ENCODE results near the gene MET.
A peak's percentile ranks its signal among the peaks of the same experiment; 100 is the strongest.

Gene MET

GRCh38 chr7:116691664-116692063 lies 19.7 kb downstream of the MET start:
- H3K27ac ChIP-seq (ENCODE audit: low read depth, low read length), result no peak overlapping the region
- no peaks in the 10 kb centered on the region for H3K4me1 ChIP-seq (ENCODE audit: control insufficient read depth, insufficient read depth, low read length)
- H3K27me3 ChIP-seq (ENCODE audit: control insufficient read depth, insufficient read depth, low read length), result no peaks in the 10 kb centered on the region
- no peaks in the 10 kb centered on the region for H3K36me3 ChIP-seq (ENCODE audit: control insufficient read depth, insufficient read depth, low read length)
- H3K9ac ChIP-seq (ENCODE audit: low read length), result no peak overlapping the region
- no peak overlapping the region for H3K4me3 ChIP-seq (ENCODE audit: low read length)

- Histone ChIP-seq H3K4me1 (ENCODE audit: control insufficient read depth, insufficient read depth, low read length) (no peaks in the 10 kb centered on the region), H3K27ac (ENCODE audit: low read depth, low read length) (no peak overlapping the region), H3K27me3 (ENCODE audit: control insufficient read depth, insufficient read depth, low read length) (no peaks in the 10 kb centered on the region), H3K4me3 (ENCODE audit: low read length) (no peak overlapping the region), H3K36me3 (ENCODE audit: control insufficient read depth, insufficient read depth, low read length) (no peaks in the 10 kb centered on the region), H3K9ac (ENCODE audit: low read length) (no peak overlapping the region)
Observed at GRCh38 chr7:116692401-116693308, 20.7 kb downstream of the MET start.

- no peaks in the 10 kb centered on the region for H3K4me1 ChIP-seq (ENCODE audit: control insufficient read depth, insufficient read depth, low read length)
- no peaks in the 10 kb centered on the region for H3K36me3 ChIP-seq (ENCODE audit: control insufficient read depth, insufficient read depth, low read length)
- no peaks in the 10 kb centered on the region for H3K27me3 ChIP-seq (ENCODE audit: control insufficient read depth, insufficient read depth, low read length)
- H3K27ac ChIP-seq (ENCODE audit: low read depth, low read length), result no peak overlapping the region
- H3K9ac ChIP-seq (ENCODE audit: low read length), result no peak overlapping the region
- no peak overlapping the region for H3K4me3 ChIP-seq (ENCODE audit: low read length)
Observed at GRCh38 chr7:116696707-116697106, 24.7 kb downstream of the MET start.

- Histone ChIP-seq H3K4me1 (ENCODE audit: control insufficient read depth, insufficient read depth, low read length) (no peaks in the 10 kb centered on the region), H3K4me3 (ENCODE audit: low read length) (no peak overlapping the region), H3K27ac (ENCODE audit: low read depth, low read length) (no peak overlapping the region), H3K27me3 (ENCODE audit: control insufficient read depth, insufficient read depth, low read length) (no peaks in the 10 kb centered on the region), H3K9ac (ENCODE audit: low read length) (no peak overlapping the region), H3K36me3 (ENCODE audit: control insufficient read depth, insufficient read depth, low read length) (no peaks in the 10 kb centered on the region)
Observed at GRCh38 chr7:116697152-116697551, 25.2 kb downstream of the MET start.

GRCh38 chr7:116697761-116698160 lies 25.8 kb downstream of the MET start:
- no peaks in the 10 kb centered on the region for H3K27me3 ChIP-seq (ENCODE audit: control insufficient read depth, insufficient read depth, low read length)
- no peak overlapping the region for H3K4me3 ChIP-seq (ENCODE audit: low read length)
- H3K36me3 ChIP-seq (ENCODE audit: control insufficient read depth, insufficient read depth, low read length), result no peaks in the 10 kb centered on the region
- H3K27ac ChIP-seq (ENCODE audit: low read depth, low read length), result no peak overlapping the region
- H3K9ac ChIP-seq (ENCODE audit: low read length), result no peak overlapping the region
- no peaks in the 10 kb centered on the region for H3K4me1 ChIP-seq (ENCODE audit: control insufficient read depth, insufficient read depth, low read length)

GRCh38 chr7:116698396-116698795 lies 26.4 kb downstream of the MET start:
- Histone ChIP-seq H3K4me1 (ENCODE audit: control insufficient read depth, insufficient read depth, low read length) (no peaks in the 10 kb centered on the region), H3K27ac (ENCODE audit: low read depth, low read length) (no peak overlapping the region), H3K9ac (ENCODE audit: low read length) (no peak overlapping the region), H3K36me3 (ENCODE audit: control insufficient read depth, insufficient read depth, low read length) (no peaks in the 10 kb centered on the region), H3K27me3 (ENCODE audit: control insufficient read depth, insufficient read depth, low read length) (no peaks in the 10 kb centered on the region), H3K4me3 (ENCODE audit: low read length) (no peak overlapping the region)

- H3K4me1 ChIP-seq (ENCODE audit: control insufficient read depth, insufficient read depth, low read length), result no peaks in the 10 kb centered on the region
- H3K27me3 ChIP-seq (ENCODE audit: control insufficient read depth, insufficient read depth, low read length), result no peaks in the 10 kb centered on the region
- H3K9ac ChIP-seq (ENCODE audit: low read length), result no peak overlapping the region
- H3K27ac ChIP-seq (ENCODE audit: low read depth, low read length), result no peak overlapping the region
- H3K4me3 ChIP-seq (ENCODE audit: low read length), result no peak overlapping the region
- H3K36me3 ChIP-seq (ENCODE audit: control insufficient read depth, insufficient read depth, low read length), result no peaks in the 10 kb centered on the region
Observed at GRCh38 chr7:116698930-116699721, 27.1 kb downstream of the MET start.

- Histone ChIP-seq H3K9ac (ENCODE audit: low read length) (no peak overlapping the region), H3K4me3 (ENCODE audit: low read length) (no peak overlapping the region), H3K27me3 (ENCODE audit: control insufficient read depth, insufficient read depth, low read length) (no peaks in the 10 kb centered on the region), H3K4me1 (ENCODE audit: control insufficient read depth, insufficient read depth, low read length) (no peaks in the 10 kb centered on the region), H3K27ac (ENCODE audit: low read depth, low read length) (no peak overlapping the region), H3K36me3 (ENCODE audit: control insufficient read depth, insufficient read depth, low read length) (no peaks in the 10 kb centered on the region)
Observed at GRCh38 chr7:116699722-116700120, 27.7 kb downstream of the MET start.

- Histone ChIP-seq H3K27ac (ENCODE audit: low read depth, low read length) (no peak overlapping the region), H3K27me3 (ENCODE audit: control insufficient read depth, insufficient read depth, low read length) (no peaks in the 10 kb centered on the region), H3K36me3 (ENCODE audit: control insufficient read depth, insufficient read depth, low read length) (no peaks in the 10 kb centered on the region), H3K9ac (ENCODE audit: low read length) (no peak overlapping the region), H3K4me3 (ENCODE audit: low read length) (no peak overlapping the region), H3K4me1 (ENCODE audit: control insufficient read depth, insufficient read depth, low read length) (no peaks in the 10 kb centered on the region)
Observed at GRCh38 chr7:116702046-116702785, 30.2 kb downstream of the MET start.

- no peaks in the 10 kb centered on the region for H3K27me3 ChIP-seq (ENCODE audit: control insufficient read depth, insufficient read depth, low read length)
- H3K27ac ChIP-seq (ENCODE audit: low read depth, low read length), result no peak overlapping the region
- no peaks in the 10 kb centered on the region for H3K36me3 ChIP-seq (ENCODE audit: control insufficient read depth, insufficient read depth, low read length)
- H3K9ac ChIP-seq (ENCODE audit: low read length), result no peak overlapping the region
- no peak overlapping the region for H3K4me3 ChIP-seq (ENCODE audit: low read length)
- H3K4me1 ChIP-seq (ENCODE audit: control insufficient read depth, insufficient read depth, low read length), result no peaks in the 10 kb centered on the region
Observed at GRCh38 chr7:116704650-116705228, 32.7 kb downstream of the MET start.

GRCh38 chr7:116705419-116705818 lies 33.4 kb downstream of the MET start:
- Histone ChIP-seq H3K27ac (ENCODE audit: low read depth, low read length) (no peak overlapping the region), H3K4me3 (ENCODE audit: low read length) (no peak overlapping the region), H3K9ac (ENCODE audit: low read length) (no peak overlapping the region), H3K4me1 (ENCODE audit: control insufficient read depth, insufficient read depth, low read length) (no peaks in the 10 kb centered on the region), H3K27me3 (ENCODE audit: control insufficient read depth, insufficient read depth, low read length) (no peaks in the 10 kb centered on the region), H3K36me3 (ENCODE audit: control insufficient read depth, insufficient read depth, low read length) (no peaks in the 10 kb centered on the region)

- H3K4me1 ChIP-seq (ENCODE audit: control insufficient read depth, insufficient read depth, low read length), result no peaks in the 10 kb centered on the region
- H3K4me3 ChIP-seq (ENCODE audit: low read length), result peak overlapping the region; percentile 18
- H3K27me3 ChIP-seq (ENCODE audit: control insufficient read depth, insufficient read depth, low read length), result no peaks in the 10 kb centered on the region
- no peak overlapping the region for H3K9ac ChIP-seq (ENCODE audit: low read length)
- no peak overlapping the region for H3K27ac ChIP-seq (ENCODE audit: low read depth, low read length)
- no peaks in the 10 kb centered on the region for H3K36me3 ChIP-seq (ENCODE audit: control insufficient read depth, insufficient read depth, low read length)
Observed at GRCh38 chr7:116706668-116707126, 34.7 kb downstream of the MET start.
